ENCODE measurements around the gene DNAJB6.

Gene DNAJB6

GRCh38 chr7:157409753-157410727, 73.2 kb downstream of the DNAJB6 start:
- DNase-seq (ENCODE audit: low spot score), result no peak

GRCh38 chr7:157410831-157411556, 74.2 kb downstream of the DNAJB6 start:
- no peak for DNase-seq (ENCODE audit: low spot score)

- no peak for DNase-seq (ENCODE audit: low spot score)
Measured at GRCh38 chr7:157411580-157411979, 74.8 kb downstream of the DNAJB6 start.

- DNase-seq (ENCODE audit: low spot score), result no peak
Measured at GRCh38 chr7:157412021-157412443, 75.2 kb downstream of the DNAJB6 start.

- no peak for DNase-seq (ENCODE audit: low spot score)
Measured at GRCh38 chr7:157412491-157413180, 75.8 kb downstream of the DNAJB6 start.

GRCh38 chr7:157413881-157414701, 77.3 kb downstream of the DNAJB6 start:
- DNase-seq (ENCODE audit: low spot score), result no peak

- DNase-seq (ENCODE audit: low spot score), result no peak
Measured at GRCh38 chr7:157414702-157415096, 77.9 kb downstream of the DNAJB6 start.

- no peak for DNase-seq (ENCODE audit: low spot score)
Measured at GRCh38 chr7:157415486-157415885, 78.7 kb downstream of the DNAJB6 start.

- no peak for DNase-seq (ENCODE audit: low spot score)
Measured at GRCh38 chr7:157416011-157416410, 79.2 kb downstream of the DNAJB6 start.

GRCh38 chr7:157418204-157419034, 81.6 kb downstream of the DNAJB6 start:
- no peak for DNase-seq (ENCODE audit: low spot score)

- DNase-seq (ENCODE audit: low spot score), result no peak
Measured at GRCh38 chr7:157419035-157419293, 82.2 kb downstream of the DNAJB6 start.

- no peak for DNase-seq (ENCODE audit: low spot score)
Measured at GRCh38 chr7:157422279-157422678, 85.5 kb downstream of the DNAJB6 start.

GRCh38 chr7:157423348-157423747, 86.5 kb downstream of the DNAJB6 start:
- DNase-seq (ENCODE audit: low spot score), result peak; percentile 92

GRCh38 chr7:157423886-157424565, 87.2 kb downstream of the DNAJB6 start:
- DNase-seq (ENCODE audit: low spot score), result no peak

GRCh38 chr7:157425137-157425731, 88.4 kb downstream of the DNAJB6 start:
- DNase-seq (ENCODE audit: low spot score), result no peak

GRCh38 chr7:157425761-157426160, 89.0 kb downstream of the DNAJB6 start:
- no peak for DNase-seq (ENCODE audit: low spot score)

- DNase-seq (ENCODE audit: low spot score), result no peak
Measured at GRCh38 chr7:157426463-157427301, 89.9 kb downstream of the DNAJB6 start.

GRCh38 chr7:157427811-157428553, 91.2 kb downstream of the DNAJB6 start:
- no peak for DNase-seq (ENCODE audit: low spot score)

Data from kidney capillary endothelial cell (primary cell).